Measurements from ENCODE around the gene LIMK2. TPM values are rescaled to one million over a fixed set of nuclear protein-coding genes. Genes with fewer than 3 reads are reported as not detected.

LIMK2 gene
- total RNA-seq, 1 donor from 2014 or later: 88.0 TPM

Other genes starting within 250 kb of the LIMK2 start
- gene MORC2, start 243.5 kb upstream of the LIMK2 start, total RNA-seq: 13.4 TPM
- gene TUG1, start 243.0 kb upstream of the LIMK2 start, total RNA-seq: 41.0 TPM
- 21.1 TPM for gene SMTN, start 131.0 kb upstream of the LIMK2 start, total RNA-seq
- 13.7 TPM for gene SELENOM, start 104.7 kb upstream of the LIMK2 start, total RNA-seq
- gene INPP5J, start 89.3 kb upstream of the LIMK2 start, total RNA-seq: 1.5 TPM
- gene PLA2G3, start 71.8 kb upstream of the LIMK2 start, total RNA-seq: 19.4 TPM
- gene RNF185, start 52.1 kb upstream of the LIMK2 start, total RNA-seq: 23.4 TPM
- gene PIK3IP1, start 80.2 kb downstream of the LIMK2 start, total RNA-seq: 5.8 TPM
- gene PATZ1, start 134.0 kb downstream of the LIMK2 start, total RNA-seq: 6.2 TPM
- gene DRG1, start 187.3 kb downstream of the LIMK2 start, total RNA-seq: 38.1 TPM